Lung microvascular endothelial cell (primary cell): ENCODE measurements around the gene DMBT1. TPM values are rescaled to one million over a fixed set of nuclear protein-coding genes. Genes with fewer than 3 reads are reported as not detected.

Source experiments
- DNase-seq, 2 donors: peaks; one replicate each; pipeline versions ENCODE4 v3.0.0 to v3.0.0-alpha.2; 2010; ENCODE audit warnings: low read depth in 2 of 2
- total RNA-seq: library from RNA; depleted of rRNA; stranded (reverse); fragments of >200 nt; gene quantifications from 2 replicates; pipeline ENCODE4 v1.2.1, GENCODE V29; 2014

Gene DMBT1
- not detected in 2 replicates for total RNA-seq

DNA sequence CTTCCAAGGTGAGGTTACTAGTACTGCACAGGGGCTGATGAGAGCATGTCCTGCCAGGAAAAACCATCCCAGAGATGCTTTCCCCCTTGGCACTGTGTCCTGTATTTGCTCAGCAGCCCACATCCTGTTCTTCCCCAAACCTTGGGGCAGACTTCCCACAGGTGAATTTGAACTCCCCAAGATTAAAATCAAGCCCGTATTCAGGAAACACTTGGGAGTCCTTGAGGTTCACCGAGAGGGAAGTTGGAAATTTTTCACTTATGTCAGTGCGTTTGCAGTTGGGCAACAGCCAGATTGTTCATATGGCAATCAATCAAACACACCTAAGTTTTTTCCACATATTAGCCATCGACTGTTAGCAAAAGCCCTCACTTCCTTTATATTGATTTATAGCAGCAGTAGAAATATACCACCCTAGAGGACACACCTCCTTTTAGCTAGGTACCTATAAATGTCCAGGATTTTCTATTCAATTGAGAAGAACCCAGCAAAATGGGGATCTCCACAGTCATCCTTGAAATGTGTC is at the start of gene DMBT1:
Gene DMBT1 (plus strand): TSS at position 476 of the 526 bp plus-strand sequence. CDS start 17 bp downstream, at position 493.
- DNase-seq: peak; percentile 18 to 48

DNA sequence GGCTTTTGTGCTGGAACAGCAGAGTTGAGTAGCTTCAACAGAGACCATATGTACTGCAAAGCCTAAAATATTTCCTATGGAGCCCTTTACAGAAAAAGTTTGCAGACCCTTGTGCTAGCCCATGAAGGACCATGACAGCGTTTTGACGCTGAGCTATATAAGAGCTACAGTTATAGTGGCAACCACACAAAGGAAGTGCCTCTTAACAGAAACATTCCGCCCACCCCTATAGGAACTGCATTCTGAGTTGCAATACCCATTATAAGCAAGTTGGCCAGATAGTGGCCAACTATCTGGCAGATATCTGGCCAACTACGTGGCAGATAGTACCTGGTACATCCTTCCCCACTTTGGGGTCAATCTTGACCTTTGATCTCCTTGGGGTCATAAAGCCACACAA is 47.5 kb upstream of the DMBT1 start:
- no peak for DNase-seq

DNA sequence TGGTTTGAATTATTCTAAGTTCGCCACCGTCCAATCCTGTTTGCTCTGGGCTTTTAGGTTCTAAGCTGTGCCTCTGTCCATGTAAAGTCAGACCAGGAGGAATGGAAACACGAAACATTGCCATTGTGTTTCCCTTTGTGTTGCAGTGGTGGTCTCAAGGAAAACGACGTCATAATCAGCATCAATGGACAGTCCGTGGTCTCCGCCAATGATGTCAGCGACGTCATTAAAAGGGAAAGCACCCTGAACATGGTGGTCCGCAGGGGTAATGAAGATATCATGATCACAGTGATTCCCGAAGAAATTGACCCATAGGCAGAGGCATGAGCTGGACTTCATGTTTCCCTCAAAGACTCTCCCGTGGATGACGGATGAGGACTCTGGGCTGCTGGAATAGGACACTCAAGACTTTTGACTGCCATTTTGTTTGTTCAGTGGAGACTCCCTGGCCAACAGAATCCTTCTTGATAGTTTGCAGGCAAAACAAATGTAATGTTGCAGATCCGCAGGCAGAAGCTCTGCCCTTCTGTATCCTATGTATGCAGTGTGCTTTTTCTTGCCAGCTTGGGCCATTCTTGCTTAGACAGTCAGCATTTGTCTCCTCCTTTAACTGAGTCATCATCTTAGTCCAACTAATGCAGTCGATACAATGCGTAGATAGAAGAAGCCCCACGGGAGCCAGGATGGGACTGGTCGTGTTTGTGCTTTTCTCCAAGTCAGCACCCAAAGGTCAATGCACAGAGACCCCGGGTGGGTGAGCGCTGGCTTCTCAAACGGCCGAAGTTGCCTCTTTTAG is 46.3 kb upstream of the DMBT1 start:
- DNase-seq: no peak

DNA sequence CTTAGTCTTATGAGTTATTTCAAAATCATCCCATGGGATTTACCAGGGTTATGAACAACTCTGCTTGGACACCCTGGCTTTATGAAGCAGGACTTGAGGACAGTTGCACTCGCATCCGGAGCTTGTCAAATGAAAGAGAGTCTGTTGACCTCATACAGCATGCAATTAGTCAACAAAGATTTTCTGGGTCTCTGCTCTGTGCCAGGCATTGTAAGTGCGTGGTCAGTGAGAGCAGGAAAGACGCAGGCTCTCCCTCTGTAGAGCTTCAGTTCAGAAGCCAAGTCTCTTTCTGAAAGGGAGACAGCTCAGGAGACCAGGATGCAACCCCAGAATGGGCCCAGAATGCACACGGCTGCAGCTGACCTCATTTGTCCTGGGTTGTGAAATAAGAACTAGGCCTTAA is 45.5 kb upstream of the DMBT1 start:
- no peak for DNase-seq

DNA sequence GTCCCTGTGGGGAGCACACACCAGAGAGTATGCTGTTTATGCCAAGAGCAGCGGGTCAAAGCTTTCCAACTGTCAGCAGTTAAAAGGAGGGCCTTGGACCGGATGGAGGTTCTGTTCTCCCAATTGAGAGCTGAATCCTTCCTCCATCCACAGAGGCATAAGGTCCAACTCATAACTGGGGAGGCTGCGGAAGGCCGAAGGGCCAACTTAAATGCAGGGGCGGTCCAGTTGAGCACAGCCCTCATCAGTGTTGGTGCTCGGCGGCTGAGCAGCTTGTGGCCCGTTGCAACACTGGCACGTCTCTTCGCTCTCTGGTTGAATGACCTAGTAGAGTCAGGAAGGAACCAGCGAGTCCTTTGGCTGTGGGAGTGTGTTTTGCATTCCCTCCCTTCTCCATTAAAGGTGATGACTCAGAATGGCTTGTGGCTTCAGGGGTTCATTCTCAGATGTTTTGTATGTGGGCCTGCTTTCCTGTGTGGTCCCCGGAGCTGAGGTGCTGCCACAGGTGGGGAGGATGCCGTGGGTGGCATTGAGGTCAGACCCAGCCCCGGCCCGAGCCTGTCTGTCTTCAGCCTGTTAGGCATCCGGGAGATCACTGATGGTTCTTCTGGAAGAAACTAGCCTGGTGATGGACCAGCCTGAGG is 44.8 kb upstream of the DMBT1 start:
- DNase-seq: no peak

DNA sequence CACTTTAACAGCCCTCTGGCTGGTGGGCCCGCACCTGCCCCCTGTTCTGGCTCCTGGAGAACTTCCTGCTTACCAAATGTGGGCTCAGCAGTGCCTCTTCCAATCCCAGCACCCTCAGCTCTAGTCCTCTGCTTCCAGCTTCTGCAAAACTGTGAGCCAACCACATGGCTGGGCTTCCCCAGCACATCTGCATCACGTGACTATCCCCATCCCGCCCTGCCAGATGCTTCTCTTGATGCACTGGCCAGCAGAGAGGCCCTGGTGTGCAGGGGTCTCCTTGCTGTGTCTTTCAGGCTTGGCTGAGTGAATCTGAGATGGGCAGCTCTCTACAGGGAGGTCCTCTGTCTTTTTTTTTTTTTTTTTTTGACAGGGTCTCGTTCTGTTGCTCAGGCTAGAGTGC is 43.8 kb upstream of the DMBT1 start:
- DNase-seq: no peak

DNA sequence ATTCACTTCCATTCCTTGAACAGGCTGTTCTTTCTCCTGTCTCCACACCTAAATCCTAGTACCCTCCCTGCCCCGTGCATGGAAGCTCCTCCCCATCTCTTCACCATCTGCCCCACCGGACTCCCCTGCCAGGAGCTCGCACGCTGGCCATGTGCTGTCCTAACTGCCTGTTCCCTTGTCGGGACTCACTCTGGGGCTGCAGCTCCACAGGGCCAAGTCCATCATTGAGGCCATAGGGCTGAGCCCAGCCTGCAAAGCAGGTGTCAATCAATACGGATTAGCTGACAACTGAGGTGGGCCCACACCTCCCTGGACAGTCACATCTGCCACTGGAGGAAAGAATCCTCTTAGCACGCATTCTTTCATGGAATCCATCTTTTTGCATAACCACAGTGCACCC is 41.4 kb upstream of the DMBT1 start:
- DNase-seq: no peak

DNA sequence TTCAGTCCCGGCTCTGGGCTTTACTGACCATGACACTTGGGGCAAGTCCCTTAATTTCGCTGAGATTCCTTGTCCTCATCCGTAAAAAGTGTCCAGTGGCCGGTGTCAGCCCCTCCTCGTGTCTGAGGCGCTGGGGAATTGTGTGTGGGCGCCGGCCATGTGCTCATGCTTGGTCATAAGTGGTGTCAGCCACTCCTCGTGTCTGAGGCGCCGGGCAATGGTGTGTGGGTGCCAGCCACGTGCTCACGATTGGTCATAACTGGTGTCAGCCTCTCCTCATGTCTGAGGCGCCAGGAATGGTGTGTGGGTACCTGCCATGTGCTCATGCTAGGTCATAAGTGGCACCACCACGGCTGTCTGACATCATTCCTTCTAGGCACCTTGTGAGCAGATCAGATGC is 40.7 kb upstream of the DMBT1 start:
- no peak for DNase-seq

DNA sequence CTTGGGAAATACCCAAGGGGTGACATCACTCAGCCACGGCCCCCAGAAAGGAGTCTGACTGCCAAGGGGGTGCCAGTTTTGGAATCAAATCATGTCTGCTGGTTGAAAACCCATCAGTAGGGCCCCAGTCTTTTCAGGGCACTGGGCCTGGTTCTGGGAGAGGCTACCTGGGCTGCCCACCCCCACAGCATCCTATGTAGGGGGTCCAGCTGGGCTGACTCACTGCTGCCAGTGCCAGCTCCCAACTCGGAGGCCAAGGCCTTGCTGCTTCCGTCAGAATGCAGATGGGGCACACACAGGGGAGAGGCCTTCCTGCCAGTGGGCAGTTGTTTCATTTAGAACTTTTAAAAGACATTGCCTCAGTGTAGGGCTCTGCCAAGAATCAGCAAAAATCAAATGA is 39.5 kb upstream of the DMBT1 start:
- peak; percentile 17 for DNase-seq

DNA sequence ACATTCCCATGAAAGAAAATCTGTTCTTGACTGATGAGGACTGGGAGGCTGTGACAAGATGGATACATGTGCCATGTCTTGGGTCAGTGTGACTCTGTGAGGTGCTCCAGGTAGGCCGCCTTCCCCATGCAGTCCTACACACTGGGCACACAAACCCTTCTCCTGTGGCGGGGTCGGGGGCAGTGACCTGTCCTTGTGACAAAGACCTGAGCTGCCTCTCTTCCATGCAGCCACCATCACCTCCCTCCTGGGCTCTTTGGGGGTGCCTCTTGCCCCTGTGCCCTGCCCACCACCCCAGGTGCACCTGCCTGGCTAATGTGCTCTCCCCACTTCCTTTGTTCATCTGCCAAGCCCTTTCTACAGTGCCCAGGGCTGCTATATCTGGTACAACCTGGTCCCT is 35.7 kb upstream of the DMBT1 start:
- DNase-seq: no peak

DNA sequence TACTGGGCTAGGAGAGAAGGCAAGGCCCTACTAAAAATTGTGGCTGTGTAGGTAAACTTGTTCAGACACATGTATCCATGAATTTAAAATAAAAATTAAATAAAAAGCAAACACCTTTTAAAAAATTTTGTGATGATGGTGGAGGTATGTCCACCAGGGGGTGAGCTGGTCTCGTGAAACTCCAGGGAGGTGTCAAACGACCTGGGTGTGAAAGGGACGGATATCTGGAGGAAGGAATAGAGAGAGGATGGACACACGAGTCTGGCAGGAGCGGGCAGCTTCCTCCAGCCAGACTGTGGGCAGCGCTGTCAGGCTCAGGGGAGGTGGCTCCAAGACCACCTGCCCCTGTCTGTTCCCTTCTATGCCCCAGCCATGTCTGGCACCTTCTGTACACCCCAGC is 34.8 kb upstream of the DMBT1 start:
- DNase-seq: peak; percentile 53 to 71

DNA sequence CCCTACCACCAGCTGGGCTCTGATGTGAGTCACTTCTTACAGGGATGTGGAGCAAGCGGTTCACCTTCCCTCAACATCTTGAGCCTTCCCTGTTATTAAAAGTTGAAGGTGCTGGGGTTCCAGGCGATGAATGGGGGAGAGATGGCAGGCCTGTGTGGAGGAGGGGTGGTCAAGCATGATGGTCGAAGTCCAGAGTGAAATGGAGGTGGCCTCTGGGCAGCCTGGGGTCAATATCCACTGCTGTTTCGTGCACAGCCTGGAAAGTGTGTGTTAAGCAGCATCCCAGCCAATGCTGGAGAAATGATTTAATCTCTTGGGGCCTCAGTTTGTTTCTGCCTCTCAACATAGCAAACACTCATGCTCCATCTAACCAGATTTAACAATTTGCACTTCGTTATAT is 33.7 kb upstream of the DMBT1 start:
- DNase-seq: no peak

DNA sequence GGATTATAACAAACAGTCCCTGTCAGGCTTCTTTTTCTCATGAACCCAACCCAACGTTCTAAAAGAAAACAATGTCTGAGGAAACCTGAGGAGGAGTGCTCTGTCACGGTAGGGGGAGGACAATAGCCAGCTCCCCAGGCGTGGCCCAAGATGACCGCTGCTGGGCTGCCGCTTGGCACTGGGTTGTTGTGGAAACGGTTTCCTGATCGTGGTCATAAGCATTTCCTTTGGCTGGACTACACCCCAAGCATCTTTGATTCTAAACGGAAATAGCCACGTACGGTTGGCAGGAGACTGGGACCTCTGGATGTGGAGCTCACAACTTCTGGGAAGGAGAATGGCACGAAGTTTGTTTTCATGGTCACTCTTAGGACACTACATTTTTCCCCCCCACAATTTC is 30.4 kb upstream of the DMBT1 start:
- peak; percentile 61 to 93 for DNase-seq

DNA sequence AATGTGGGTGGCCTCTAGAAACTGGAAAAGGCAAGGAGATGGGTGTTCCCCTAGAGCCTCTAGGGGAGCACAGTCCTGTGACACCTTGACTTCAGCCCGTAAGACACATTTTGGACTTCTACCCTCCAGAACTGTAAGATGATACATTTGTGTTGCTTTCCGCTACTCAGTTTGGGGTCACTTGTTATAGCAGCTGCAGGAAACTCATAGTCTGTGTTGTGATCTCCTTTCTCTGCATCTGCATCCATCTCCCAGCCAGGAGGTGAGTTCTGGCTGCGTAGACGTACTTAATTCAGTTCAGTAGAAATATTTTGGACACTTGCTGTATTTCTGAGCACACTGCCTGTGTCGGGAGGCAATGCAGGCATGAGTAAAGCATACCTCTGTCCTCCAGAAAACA is 29.3 kb upstream of the DMBT1 start:
- DNase-seq: no peak

DNA sequence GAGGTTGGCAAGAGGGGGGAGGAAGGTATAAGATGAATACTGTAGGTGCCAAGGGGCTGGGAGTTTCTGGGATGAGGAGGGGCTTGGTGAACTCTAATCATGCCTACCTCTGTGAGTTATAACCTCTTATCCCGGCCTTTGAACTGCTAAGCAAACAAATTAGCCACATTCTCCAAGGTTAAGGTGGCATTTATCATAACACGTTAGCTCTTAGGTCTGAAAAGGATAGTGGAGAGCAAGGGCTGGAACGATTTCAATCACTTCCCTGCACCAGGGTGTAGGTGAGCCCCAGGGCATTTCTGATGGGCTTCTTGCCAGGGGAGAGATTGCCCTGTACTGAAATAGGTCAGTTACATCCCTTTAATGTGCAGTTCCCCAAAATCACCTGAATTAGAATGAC is 28.6 kb upstream of the DMBT1 start:
- DNase-seq: no peak

DNA sequence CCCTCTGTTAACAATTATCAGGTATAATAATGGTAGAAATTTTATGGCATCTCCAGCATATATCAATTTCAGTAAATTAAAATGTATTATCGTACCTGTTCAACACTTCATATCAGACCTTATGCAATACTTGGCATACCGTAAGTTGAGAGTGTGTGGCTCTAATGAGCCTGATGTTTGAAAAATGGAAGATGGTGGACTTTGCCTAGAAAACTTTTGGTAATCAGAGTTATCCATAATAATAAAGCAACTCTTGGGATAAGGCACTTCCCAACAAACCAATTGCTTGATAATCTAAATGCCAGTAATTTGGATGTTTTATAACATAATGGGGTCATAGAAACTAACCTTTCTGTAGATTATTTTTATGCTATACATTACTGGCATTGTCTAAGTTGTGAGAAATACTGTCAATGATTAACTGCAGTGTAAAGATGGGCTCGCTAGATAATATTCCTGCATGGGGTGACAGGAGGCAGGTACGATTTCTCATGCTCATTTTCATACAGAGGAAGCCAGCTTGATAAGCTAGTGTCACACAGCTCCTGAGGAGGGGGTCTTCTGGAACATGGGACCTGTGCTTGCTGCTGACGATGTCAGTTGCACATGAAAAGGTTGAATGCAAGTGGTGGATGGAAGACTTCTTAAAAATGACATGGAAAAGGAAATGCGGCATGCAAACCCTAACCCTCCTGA is 27.8 kb upstream of the DMBT1 start:
- DNase-seq: no peak

DNA sequence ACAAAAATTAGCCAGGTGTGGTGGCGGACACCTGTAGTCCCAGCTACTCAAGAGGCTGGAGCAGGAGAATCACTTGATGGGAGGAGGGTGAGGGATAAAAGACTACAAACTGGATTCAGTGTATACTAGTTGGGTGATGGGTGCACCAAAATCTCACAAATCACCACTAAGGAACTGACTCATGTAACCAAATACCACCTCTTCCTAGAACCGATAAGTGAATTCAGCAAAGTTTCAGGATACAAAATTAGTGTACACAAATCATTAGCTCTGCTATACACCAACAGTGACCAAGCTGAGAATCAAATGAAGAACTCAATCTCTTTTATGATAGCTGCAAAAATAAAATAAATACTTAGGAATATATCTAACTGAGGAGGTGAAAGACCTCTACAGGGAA is 23.0 kb upstream of the DMBT1 start:
- no peak for DNase-seq

DNA sequence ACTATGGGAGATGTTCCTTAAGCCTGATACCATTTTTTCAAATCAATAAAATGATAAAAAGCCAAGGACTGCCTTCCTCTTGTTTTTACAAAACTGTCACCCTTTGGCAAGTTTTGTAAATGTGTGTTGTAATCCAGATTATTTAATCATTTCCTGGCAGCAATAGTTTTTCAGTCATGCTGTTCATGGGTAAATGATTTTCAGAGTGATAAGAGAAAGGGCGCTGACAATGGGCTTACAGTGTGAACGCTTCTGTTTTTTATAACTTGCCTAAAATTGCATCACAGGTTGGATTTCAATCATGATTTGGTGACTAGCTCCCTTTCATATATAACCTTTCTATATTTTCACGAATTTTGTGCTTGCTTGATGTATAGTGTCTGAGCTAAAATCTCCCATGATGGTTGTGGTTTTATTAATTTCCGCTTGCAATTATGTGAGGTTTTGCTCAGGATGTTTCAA is 19.0 kb upstream of the DMBT1 start:
- peak; percentile 20 to 68 for DNase-seq

DNA sequence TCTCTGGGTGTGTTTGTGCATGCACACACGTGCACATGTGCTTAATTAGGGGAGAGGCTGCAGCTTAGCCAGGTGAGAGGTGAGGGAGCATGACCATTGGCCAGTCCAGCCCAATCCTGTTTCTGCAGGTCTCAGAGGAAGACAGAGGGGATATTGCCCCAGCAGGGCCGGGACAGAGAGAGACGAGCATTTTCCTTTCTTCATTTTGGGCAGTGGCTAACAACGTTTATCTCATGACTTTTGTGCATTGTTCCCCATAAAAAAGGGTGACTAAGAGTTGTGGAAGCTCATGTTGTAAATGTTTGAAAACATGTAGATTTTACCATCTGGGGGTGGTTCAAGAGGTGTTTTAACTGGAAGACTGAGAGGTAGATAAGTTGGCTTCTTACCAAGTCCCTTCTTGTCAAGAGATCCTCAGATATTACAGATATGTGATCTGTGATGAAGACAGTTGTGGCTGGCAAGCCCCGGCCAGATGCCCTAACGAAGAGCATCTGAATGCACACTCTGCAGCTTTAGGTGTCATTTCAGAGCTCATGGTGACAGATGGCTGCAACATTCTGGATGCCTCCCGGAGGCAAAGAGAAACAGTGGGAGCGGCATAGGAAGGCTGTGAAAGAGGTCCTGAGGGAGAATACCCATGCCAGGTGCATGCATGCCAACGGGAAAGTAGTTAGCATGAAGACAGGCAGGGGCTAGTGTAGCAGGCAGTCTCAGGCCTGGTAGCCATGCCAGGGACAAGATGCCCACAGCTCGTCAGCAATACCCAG is 16.7 kb upstream of the DMBT1 start:
- no peak for DNase-seq

DNA sequence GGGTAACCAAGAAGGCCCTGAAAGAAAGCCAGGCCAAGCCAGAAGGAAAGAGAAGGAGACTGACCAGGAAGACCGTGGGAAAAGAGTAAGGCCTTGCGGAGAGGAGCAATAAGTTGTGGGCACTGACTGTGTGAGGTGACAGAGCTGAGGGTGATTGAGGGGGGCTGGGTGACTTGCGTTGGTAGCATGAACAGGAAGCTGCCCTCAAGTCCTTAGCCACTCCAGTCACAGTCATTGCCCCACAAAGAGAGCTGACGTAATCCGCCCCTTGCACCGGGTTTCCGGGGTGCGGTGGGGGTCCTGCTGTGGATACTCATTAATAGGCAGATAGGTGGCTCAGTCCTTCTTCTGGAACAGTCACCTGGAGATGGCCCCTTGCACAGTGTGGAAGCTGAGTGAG is 16.1 kb upstream of the DMBT1 start:
- DNase-seq: no peak

DNA sequence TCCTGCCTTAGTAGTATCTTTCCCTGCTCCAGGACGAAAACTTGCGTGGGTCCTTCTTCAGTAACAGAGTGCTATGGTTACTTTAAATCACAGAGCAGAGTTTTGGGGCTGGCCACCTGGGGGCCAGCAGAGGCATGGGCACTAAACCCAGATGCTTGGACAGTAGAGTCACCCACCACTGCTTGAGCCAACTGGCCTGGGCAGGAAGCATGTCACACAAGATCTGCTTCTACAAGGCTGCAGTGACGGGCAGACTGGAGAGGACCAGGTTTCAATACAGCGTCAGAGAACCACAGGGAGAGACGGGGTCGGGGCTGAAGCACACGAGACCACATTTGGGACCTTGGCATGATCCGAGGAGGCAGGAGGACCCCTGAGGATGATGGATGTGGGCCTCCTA is 14.3 kb upstream of the DMBT1 start:
- DNase-seq: no peak
